GM21786 (cell line): ENCODE results near the gene UBE2L5.

ENCODE experiments used
- ATAC-seq: cut with Tn5 transposase; IDR thresholded peaks from one replicate; pipeline ENCODE4 v1.9.1; 2021; ENCODE audit not compliant: unreplicated experiment

Gene UBE2L5

GRCh38 chr13:30404207-30404606 is 18.1 kb upstream of the UBE2L5 start:
- no peak for ATAC-seq

- no peak for ATAC-seq
Observed at GRCh38 chr13:30406779-30407416, 15.4 kb upstream of the UBE2L5 start.

GRCh38 chr13:30408319-30409101 is 13.8 kb upstream of the UBE2L5 start:
- peak; percentile 80 for ATAC-seq

GRCh38 chr13:30409886-30410704 is 12.2 kb upstream of the UBE2L5 start:
- ATAC-seq, result no peak

- ATAC-seq, result no peak
Observed at GRCh38 chr13:30410705-30411125, 11.6 kb upstream of the UBE2L5 start.

- ATAC-seq, result no peak
Observed at GRCh38 chr13:30412346-30412745, 9.9 kb upstream of the UBE2L5 start.

GRCh38 chr13:30413842-30414241 is 8.5 kb upstream of the UBE2L5 start:
- no peak for ATAC-seq

- peak; percentile 78 for ATAC-seq
Observed at GRCh38 chr13:30415430-30416030, 6.8 kb upstream of the UBE2L5 start.

- ATAC-seq, result no peak
Observed at GRCh38 chr13:30416471-30416870, 5.8 kb upstream of the UBE2L5 start.

- no peak for ATAC-seq
Observed at GRCh38 chr13:30418075-30418716, 4.1 kb upstream of the UBE2L5 start.

- no peak for ATAC-seq
Observed at GRCh38 chr13:30418717-30419459, 3.4 kb upstream of the UBE2L5 start.

GRCh38 chr13:30421093-30422053 is 920 bp upstream of the UBE2L5 start:
- ATAC-seq, result no peak

- ATAC-seq, result no peak
Observed at GRCh38 chr13:30423891-30424290, 1.6 kb downstream of the UBE2L5 start.

- ATAC-seq, result no peak
Observed at GRCh38 chr13:30429235-30429634, 6.9 kb downstream of the UBE2L5 start.

GRCh38 chr13:30429721-30430694 is 7.7 kb downstream of the UBE2L5 start:
- ATAC-seq, result peak; percentile 70

GRCh38 chr13:30431269-30431940 is 9.1 kb downstream of the UBE2L5 start:
- ATAC-seq, result peak; percentile 35

- no peak for ATAC-seq
Observed at GRCh38 chr13:30435911-30436451, 13.7 kb downstream of the UBE2L5 start.
